Testis (tissue), 2 donors: ENCODE measurements around the gene CAPN9.

Experiments used
- POLR2A ChIP-seq: fragments of 450-650 bp; IDR thresholded peaks from one replicate; pipeline ENCODE4 v1.6.1; 2017; ENCODE audit warnings: antibody characterized with exemption, mild to moderate bottlenecking, moderate library complexity
- TF ChIP-seq, protein P1 (sequence below), 3 experiments: fragments of 450-650 bp in 2 of 3; fragments of 200-600 bp in 1 of 3; sonication (generic) in 1 of 3; IDR thresholded peaks; one replicate each; pipeline ENCODE4 v1.5.1; 2016 to 2019; ENCODE audit warnings: antibody characterized with exemption in 3 of 3, mild to moderate bottlenecking in 2 of 3, moderate library complexity in 1 of 3

DNA sequence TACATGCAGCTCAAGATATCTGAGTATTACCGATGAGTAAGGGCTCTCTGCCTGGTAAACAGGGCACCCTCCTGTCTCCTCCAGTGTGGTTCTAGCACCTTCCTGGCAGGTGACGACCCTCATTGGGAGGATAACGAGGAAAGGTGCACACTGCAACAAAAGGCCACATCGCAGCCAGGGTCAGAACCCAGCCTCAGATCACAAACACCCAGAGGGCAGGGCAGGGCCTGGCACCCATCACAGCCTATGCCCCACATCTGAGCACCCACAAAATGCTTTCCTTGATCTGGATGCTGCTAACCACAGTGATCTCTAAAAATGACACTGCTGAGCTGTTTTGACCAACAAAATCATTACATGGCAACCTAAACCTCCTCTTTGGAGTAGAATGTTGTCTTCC lies 97.4 kb downstream of the CAPN9 start:
- TF ChIP-seq POLR2A, result no peak
- TF ChIP-seq, protein P1, sequence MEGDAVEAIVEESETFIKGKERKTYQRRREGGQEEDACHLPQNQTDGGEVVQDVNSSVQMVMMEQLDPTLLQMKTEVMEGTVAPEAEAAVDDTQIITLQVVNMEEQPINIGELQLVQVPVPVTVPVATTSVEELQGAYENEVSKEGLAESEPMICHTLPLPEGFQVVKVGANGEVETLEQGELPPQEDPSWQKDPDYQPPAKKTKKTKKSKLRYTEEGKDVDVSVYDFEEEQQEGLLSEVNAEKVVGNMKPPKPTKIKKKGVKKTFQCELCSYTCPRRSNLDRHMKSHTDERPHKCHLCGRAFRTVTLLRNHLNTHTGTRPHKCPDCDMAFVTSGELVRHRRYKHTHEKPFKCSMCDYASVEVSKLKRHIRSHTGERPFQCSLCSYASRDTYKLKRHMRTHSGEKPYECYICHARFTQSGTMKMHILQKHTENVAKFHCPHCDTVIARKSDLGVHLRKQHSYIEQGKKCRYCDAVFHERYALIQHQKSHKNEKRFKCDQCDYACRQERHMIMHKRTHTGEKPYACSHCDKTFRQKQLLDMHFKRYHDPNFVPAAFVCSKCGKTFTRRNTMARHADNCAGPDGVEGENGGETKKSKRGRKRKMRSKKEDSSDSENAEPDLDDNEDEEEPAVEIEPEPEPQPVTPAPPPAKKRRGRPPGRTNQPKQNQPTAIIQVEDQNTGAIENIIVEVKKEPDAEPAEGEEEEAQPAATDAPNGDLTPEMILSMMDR (IDR thresholded peaks at IDR 0.05), result no peak
